GM19467 (cell line): ENCODE results near the gene UNC5C.

Experiments used
- ATAC-seq: cut with Tn5 transposase; IDR thresholded peaks from one replicate; pipeline ENCODE4 v1.9.1; 2021; ENCODE audit warnings: mild to moderate bottlenecking, moderate library complexity; ENCODE audit not compliant: unreplicated experiment

Gene UNC5C

GRCh38 chr4:95470622-95471021, 78.2 kb downstream of the UNC5C start:
- no peak for ATAC-seq

- ATAC-seq = no peak
Observed at GRCh38 chr4:95469617-95470016, 79.2 kb downstream of the UNC5C start.

GRCh38 chr4:95466791-95467190, 82.0 kb downstream of the UNC5C start:
- no peak for ATAC-seq

GRCh38 chr4:95465010-95465409, 83.8 kb downstream of the UNC5C start:
- ATAC-seq = no peak

- ATAC-seq = no peak
Observed at GRCh38 chr4:95462921-95463320, 85.9 kb downstream of the UNC5C start.

GRCh38 chr4:95457353-95457752, 91.4 kb downstream of the UNC5C start:
- no peak for ATAC-seq

- ATAC-seq = no peak
Observed at GRCh38 chr4:95450294-95450693, 98.5 kb downstream of the UNC5C start.

GRCh38 chr4:95446173-95446572, 102.6 kb downstream of the UNC5C start:
- ATAC-seq = no peak

- ATAC-seq = no peak
Observed at GRCh38 chr4:95445251-95445650, 103.5 kb downstream of the UNC5C start.

- ATAC-seq = no peak
Observed at GRCh38 chr4:95444812-95445211, 104.0 kb downstream of the UNC5C start.

GRCh38 chr4:95439896-95440295, 108.9 kb downstream of the UNC5C start:
- no peak for ATAC-seq

GRCh38 chr4:95439071-95439470, 109.7 kb downstream of the UNC5C start:
- ATAC-seq = no peak

GRCh38 chr4:95432466-95432865, 116.3 kb downstream of the UNC5C start:
- no peak for ATAC-seq

GRCh38 chr4:95431678-95432077, 117.1 kb downstream of the UNC5C start:
- ATAC-seq = no peak

GRCh38 chr4:95429416-95429815, 119.4 kb downstream of the UNC5C start:
- no peak for ATAC-seq

GRCh38 chr4:95428291-95429070, 120.3 kb downstream of the UNC5C start:
- no peak for ATAC-seq

GRCh38 chr4:95426455-95426854, 122.3 kb downstream of the UNC5C start:
- ATAC-seq = no peak

GRCh38 chr4:95422436-95422835, 126.3 kb downstream of the UNC5C start:
- ATAC-seq = no peak

- no peak for ATAC-seq
Observed at GRCh38 chr4:95421869-95422268, 126.9 kb downstream of the UNC5C start.

GRCh38 chr4:95417531-95417930, 131.2 kb downstream of the UNC5C start:
- no peak for ATAC-seq

GRCh38 chr4:95415346-95415771, 133.4 kb downstream of the UNC5C start:
- ATAC-seq = no peak

- no peak for ATAC-seq
Observed at GRCh38 chr4:95411371-95412088, 137.2 kb downstream of the UNC5C start.
